ENCODE results near the gene NCR2. TPM values are rescaled to one million over a fixed set of nuclear protein-coding genes. Genes with fewer than 3 reads are reported as not detected.
A peak's percentile ranks its signal among the peaks of the same experiment; 100 is the strongest.

Gene NCR2
- total RNA-seq, 4 donors from 2014 or later = not detected

DNA sequence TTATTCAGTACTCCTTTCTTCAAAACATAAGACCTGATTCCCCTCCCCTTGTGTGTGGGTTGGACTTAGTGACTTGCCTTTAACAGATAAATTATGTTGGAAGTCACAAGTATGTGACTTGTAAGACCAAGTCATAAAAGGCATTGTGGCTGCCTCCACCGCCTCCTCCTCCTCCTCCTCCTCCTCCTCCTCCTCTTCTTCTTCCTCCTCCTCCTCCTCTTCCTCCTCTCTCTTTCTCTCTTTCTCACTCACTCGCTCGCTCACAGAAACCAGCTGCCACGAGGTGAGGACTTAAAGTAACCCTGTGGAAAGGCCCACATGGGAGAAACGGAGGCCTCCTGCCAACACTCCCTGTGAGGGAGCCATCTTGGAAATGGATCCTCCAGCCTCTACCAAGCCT lies 64.0 kb downstream of the NCR2 start:
- TF ChIP-seq, protein P1, sequence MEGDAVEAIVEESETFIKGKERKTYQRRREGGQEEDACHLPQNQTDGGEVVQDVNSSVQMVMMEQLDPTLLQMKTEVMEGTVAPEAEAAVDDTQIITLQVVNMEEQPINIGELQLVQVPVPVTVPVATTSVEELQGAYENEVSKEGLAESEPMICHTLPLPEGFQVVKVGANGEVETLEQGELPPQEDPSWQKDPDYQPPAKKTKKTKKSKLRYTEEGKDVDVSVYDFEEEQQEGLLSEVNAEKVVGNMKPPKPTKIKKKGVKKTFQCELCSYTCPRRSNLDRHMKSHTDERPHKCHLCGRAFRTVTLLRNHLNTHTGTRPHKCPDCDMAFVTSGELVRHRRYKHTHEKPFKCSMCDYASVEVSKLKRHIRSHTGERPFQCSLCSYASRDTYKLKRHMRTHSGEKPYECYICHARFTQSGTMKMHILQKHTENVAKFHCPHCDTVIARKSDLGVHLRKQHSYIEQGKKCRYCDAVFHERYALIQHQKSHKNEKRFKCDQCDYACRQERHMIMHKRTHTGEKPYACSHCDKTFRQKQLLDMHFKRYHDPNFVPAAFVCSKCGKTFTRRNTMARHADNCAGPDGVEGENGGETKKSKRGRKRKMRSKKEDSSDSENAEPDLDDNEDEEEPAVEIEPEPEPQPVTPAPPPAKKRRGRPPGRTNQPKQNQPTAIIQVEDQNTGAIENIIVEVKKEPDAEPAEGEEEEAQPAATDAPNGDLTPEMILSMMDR (IDR thresholded peaks at IDR 0.05) = no peak
- TF ChIP-seq POLR2A (IDR thresholded peaks at IDR 0.05) = no peak
- intact Hi-C loops (cut with DNase I; ENCODE audit: low total_unique reads) = no loop called here
- no peak overlapping the region for H3K4me3 ChIP-seq (ENCODE audit: low read depth, poor library complexity, severe bottlenecking)
- peak in 1 of 2 donors; percentile 18 for DNase-seq (ENCODE audit: low spot score in 2 of 2)
- WGBS, 2 donors = 77 to 81% methylated on average over 5 of the region's 5 CpGs

Other genes with a start within 250 kb of the NCR2 start
- not detected for gene TREML1, start 181.3 kb upstream of the NCR2 start, total RNA-seq
- gene TREM2, start 172.5 kb upstream of the NCR2 start, total RNA-seq = 1 to 10 TPM in 1 of 4 donors, under 1 TPM in 1, not detected in 2; 0.46 to 3.5 TPM
- under 1 TPM in 1 of 4 donors, not detected in 3; 0.06 TPM for gene TREML2, start 134.5 kb upstream of the NCR2 start, total RNA-seq
- not detected for gene TREML4, start 107.3 kb upstream of the NCR2 start, total RNA-seq
- under 1 TPM in 2 of 4 donors, not detected in 2; 0.49 to 0.83 TPM for gene TREM1, start 48.9 kb upstream of the NCR2 start, total RNA-seq
- 10 to 100 TPM in 2 of 4 donors, 1 to 10 TPM in 2; 7.5 to 11.6 (median 10.1) TPM for gene FOXP4, start 210.8 kb downstream of the NCR2 start, total RNA-seq

Data from lower leg skin (tissue), 4 donors.